HepG2 (cell line): Measurements from ENCODE around the gene NWD2. TPM values are rescaled to one million over a fixed set of nuclear protein-coding genes. Genes with fewer than 3 reads are reported as not detected.

Experiments
- FOXC1 ChIP-seq: sonication (generic); formaldehyde crosslinking; IDR thresholded peaks from 2 replicates; pipeline ENCODE4 v1.8.0; 2022; ENCODE audit warnings: mild to moderate bottlenecking, missing genetic modification reagents, borderline replicate concordance
- GABPB1 ChIP-seq: IDR thresholded peaks from 2 replicates; pipeline ENCODE4 v1.6.1; 2016; ENCODE audit warnings: mild to moderate bottlenecking, missing genetic modification reagents, moderate library complexity, missing compliant biosample characterization
- KLF6 ChIP-seq: IDR thresholded peaks from 2 replicates; pipeline ENCODE4 v1.8.0; 2016; ENCODE audit warnings: missing biosample characterization, missing genetic modification reagents
- MXI1 ChIP-seq: IDR thresholded peaks from 3 replicates; pipeline ENCODE4 v1.6.1; 2012; ENCODE audit warnings: low read depth, low read length, inconsistent platforms, borderline replicate concordance
- SAFB2 ChIP-seq: sonication (generic); formaldehyde crosslinking; IDR thresholded peaks from 2 replicates; pipeline ENCODE4 v1.5.1; 2020; ENCODE audit warnings: missing genetic modification reagents, low read depth, mild to moderate bottlenecking, borderline replicate concordance
- ZMYM4 ChIP-seq: sonication (generic); formaldehyde crosslinking; IDR thresholded peaks from 2 replicates; pipeline ENCODE4 v1.8.1; 2023; ENCODE audit warnings: mild to moderate bottlenecking, missing genetic modification reagents
- ZNF329 ChIP-seq: sonication (generic); formaldehyde crosslinking; IDR thresholded peaks from 2 replicates; pipeline ENCODE4 v1.9.0; 2021; ENCODE audit warnings: low read depth, mild to moderate bottlenecking, missing genetic modification reagents
- ZNF34 ChIP-seq: sonication (generic); formaldehyde crosslinking; IDR thresholded peaks from 2 replicates; pipeline ENCODE4 v1.4.0; 2020; ENCODE audit warnings: mild to moderate bottlenecking, missing genetic modification reagents, borderline replicate concordance
- ZNF703 ChIP-seq: sonication (generic); formaldehyde crosslinking; IDR thresholded peaks from 2 replicates; pipeline ENCODE4 v1.5.1; 2020; ENCODE audit warnings: missing genetic modification reagents, mild to moderate bottlenecking, moderate library complexity, borderline replicate concordance
- polyA plus RNA-seq, 8 experiments: library from polyadenylated mRNA; depleted of rRNA in 3 of 8; stranded (reverse) in 7 of 8; unstranded in 1 of 8; fragments of >200 nt; fragmentation: Illumina TruSeq in 4 of 8; extraction: Trizol in 4 of 8; gene quantifications; 2 replicates each; pipeline versions ENCODE4 v1.2.1 to v1.2.3, GENCODE V29; 2011 to 2016; ENCODE audit warnings: low read depth in 4 of 8, missing spikeins in 1 of 8, mixed read lengths in 1 of 8; ENCODE audit not compliant: insufficient read depth in 1 of 8
- total RNA-seq, 5 experiments: library from RNA; depleted of rRNA; stranded (reverse); fragments of >200 nt; fragmentation: Illumina TruSeq; extraction: Trizol; gene quantifications; 2 replicates each; pipeline ENCODE4 v1.2.3, GENCODE V29; 2016; ENCODE audit warnings: low read depth in 1 of 5
- TF ChIP-seq, protein P1 (sequence below): sonication (generic); formaldehyde crosslinking; IDR thresholded peaks from 2 replicates; pipeline ENCODE4 v1.4.0; 2020; ENCODE audit warnings: low read depth, mild to moderate bottlenecking, missing genetic modification reagents
- TF ChIP-seq, protein P2 (sequence below), 2 experiments: fragments of 450-650 bp in 1 of 2; sonication (generic) in 1 of 2; formaldehyde crosslinking in 1 of 2; IDR thresholded peaks; 2 replicates each; pipeline versions ENCODE4 v1.6.1 to v1.8.0; 2016 to 2022; ENCODE audit warnings: antibody characterized with exemption in 1 of 2, mild to moderate bottlenecking in 1 of 2, missing genetic modification reagents in 1 of 2
- TF ChIP-seq, protein P3 (sequence below): sonication (generic); formaldehyde crosslinking; IDR thresholded peaks from 2 replicates; pipeline ENCODE4 v1.8.0; 2022; ENCODE audit warnings: low read depth, missing genetic modification reagents
- TF ChIP-seq, protein P4 (sequence below): sonication (generic); formaldehyde crosslinking; IDR thresholded peaks from 2 replicates; pipeline ENCODE4 v1.8.0; 2022; ENCODE audit warnings: mild to moderate bottlenecking, missing genetic modification reagents; ENCODE audit not compliant: insufficient replicate concordance

Gene NWD2
- total and polyA plus RNA-seq, 2 of the 13 experiments (the other 11 are each of a cell fraction or from before 2014, with no cell fraction given) = not detected

DNA sequence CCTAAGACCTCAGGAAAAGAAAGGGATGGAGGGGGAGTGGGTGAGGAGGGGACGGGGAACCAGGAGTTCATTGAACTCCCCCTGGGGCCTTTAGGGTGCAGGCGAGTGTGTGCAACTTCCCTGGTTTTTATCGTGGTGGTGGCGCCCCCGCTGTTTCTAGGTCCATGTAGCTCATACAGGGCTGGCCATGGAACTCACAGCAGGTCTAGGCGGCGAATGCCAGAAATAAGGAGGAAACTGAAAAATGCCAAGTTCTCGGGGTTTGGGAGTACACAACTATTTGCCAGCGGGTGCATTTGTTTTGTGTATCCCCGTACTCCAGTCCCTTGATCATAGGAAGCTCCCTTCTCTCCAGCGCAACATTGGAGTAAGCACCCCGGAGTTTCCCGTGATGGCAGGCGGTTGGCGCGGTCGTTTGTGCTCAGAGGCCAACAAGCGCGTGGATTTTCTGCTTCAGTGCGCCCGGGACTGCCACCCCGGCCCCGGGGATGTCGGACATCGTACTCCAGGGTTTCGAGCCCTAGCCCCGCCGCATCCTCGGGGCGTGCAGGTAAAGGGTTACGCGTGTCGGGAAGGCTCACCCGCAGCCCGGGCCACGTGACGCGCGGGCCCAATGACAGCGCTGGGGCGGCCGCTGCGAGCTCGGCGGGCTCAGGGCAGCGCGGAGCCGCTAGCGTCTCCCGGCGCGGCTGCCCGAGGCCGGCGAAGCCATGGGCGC, 208.9 kb downstream of the NWD2 start (continued):
- TF ChIP-seq, protein P1, sequence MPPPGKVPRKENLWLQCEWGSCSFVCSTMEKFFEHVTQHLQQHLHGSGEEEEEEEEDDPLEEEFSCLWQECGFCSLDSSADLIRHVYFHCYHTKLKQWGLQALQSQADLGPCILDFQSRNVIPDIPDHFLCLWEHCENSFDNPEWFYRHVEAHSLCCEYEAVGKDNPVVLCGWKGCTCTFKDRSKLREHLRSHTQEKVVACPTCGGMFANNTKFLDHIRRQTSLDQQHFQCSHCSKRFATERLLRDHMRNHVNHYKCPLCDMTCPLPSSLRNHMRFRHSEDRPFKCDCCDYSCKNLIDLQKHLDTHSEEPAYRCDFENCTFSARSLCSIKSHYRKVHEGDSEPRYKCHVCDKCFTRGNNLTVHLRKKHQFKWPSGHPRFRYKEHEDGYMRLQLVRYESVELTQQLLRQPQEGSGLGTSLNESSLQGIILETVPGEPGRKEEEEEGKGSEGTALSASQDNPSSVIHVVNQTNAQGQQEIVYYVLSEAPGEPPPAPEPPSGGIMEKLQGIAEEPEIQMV (CRISPR knock-in tag) = peak; percentile 62; the same call in 1 of the 2 replicates
- TF ChIP-seq SAFB2 (0 out of 2 replicates have a peak, but pooled peaks have one; percentile 68), MXI1 (no peak), ZMYM4 (CRISPR knock-in tag) (peak; percentile 78), ZNF329 (0 out of 2 replicates have a peak, but pooled peaks have one; percentile 27), ZNF34 (CRISPR knock-in tag) (no peak), KLF6 (CRISPR knock-in tag) (peak; percentile 31; the same call in 1 of the 2 replicates), ZNF703 (CRISPR knock-in tag) (peak; percentile 57; the same call in 1 of the 2 replicates), GABPB1 (CRISPR knock-in tag) (peak; percentile 62; the same call in 1 of the 2 replicates), FOXC1 (CRISPR knock-in tag) (0 out of 2 replicates have a peak, but pooled peaks have one; percentile 29)
- TF ChIP-seq, protein P2, sequence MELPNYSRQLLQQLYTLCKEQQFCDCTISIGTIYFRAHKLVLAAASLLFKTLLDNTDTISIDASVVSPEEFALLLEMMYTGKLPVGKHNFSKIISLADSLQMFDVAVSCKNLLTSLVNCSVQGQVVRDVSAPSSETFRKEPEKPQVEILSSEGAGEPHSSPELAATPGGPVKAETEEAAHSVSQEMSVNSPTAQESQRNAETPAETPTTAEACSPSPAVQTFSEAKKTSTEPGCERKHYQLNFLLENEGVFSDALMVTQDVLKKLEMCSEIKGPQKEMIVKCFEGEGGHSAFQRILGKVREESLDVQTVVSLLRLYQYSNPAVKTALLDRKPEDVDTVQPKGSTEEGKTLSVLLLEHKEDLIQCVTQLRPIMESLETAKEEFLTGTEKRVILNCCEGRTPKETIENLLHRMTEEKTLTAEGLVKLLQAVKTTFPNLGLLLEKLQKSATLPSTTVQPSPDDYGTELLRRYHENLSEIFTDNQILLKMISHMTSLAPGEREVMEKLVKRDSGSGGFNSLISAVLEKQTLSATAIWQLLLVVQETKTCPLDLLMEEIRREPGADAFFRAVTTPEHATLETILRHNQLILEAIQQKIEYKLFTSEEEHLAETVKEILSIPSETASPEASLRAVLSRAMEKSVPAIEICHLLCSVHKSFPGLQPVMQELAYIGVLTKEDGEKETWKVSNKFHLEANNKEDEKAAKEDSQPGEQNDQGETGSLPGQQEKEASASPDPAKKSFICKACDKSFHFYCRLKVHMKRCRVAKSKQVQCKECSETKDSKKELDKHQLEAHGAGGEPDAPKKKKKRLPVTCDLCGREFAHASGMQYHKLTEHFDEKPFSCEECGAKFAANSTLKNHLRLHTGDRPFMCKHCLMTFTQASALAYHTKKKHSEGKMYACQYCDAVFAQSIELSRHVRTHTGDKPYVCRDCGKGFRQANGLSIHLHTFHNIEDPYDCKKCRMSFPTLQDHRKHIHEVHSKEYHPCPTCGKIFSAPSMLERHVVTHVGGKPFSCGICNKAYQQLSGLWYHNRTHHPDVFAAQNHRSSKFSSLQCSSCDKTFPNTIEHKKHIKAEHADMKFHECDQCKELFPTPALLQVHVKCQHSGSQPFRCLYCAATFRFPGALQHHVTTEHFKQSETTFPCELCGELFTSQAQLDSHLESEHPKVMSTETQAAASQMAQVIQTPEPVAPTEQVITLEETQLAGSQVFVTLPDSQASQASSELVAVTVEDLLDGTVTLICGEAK (IDR thresholded peaks at IDR 0.05) = no peak
- TF ChIP-seq, protein P2 (CRISPR knock-in tag; IDR thresholded peaks at IDR 0.05) = peak; percentile 84; the same call in 1 of the 2 replicates
- TF ChIP-seq, protein P3, sequence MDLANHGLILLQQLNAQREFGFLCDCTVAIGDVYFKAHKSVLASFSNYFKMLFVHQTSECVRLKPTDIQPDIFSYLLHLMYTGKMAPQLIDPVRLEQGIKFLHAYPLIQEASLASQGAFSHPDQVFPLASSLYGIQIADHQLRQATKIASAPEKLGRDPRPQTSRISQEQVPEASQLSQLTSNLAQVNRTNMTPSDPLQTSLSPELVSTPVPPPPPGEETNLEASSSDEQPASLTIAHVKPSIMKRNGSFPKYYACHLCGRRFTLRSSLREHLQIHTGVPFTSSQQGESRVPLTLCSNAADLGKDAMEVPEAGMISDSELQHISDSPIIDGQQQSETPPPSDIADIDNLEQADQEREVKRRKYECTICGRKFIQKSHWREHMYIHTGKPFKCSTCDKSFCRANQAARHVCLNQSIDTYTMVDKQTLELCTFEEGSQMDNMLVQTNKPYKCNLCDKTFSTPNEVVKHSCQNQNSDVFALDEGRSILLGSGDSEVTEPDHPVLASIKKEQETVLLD (CRISPR knock-in tag) = peak; percentile 40; the same call in 1 of the 2 replicates
- TF ChIP-seq, protein P4, sequence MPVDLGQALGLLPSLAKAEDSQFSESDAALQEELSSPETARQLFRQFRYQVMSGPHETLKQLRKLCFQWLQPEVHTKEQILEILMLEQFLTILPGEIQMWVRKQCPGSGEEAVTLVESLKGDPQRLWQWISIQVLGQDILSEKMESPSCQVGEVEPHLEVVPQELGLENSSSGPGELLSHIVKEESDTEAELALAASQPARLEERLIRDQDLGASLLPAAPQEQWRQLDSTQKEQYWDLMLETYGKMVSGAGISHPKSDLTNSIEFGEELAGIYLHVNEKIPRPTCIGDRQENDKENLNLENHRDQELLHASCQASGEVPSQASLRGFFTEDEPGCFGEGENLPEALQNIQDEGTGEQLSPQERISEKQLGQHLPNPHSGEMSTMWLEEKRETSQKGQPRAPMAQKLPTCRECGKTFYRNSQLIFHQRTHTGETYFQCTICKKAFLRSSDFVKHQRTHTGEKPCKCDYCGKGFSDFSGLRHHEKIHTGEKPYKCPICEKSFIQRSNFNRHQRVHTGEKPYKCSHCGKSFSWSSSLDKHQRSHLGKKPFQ (CRISPR knock-in tag) = no peak
